ENCODE measurements around the gene EXD1.

DNA sequence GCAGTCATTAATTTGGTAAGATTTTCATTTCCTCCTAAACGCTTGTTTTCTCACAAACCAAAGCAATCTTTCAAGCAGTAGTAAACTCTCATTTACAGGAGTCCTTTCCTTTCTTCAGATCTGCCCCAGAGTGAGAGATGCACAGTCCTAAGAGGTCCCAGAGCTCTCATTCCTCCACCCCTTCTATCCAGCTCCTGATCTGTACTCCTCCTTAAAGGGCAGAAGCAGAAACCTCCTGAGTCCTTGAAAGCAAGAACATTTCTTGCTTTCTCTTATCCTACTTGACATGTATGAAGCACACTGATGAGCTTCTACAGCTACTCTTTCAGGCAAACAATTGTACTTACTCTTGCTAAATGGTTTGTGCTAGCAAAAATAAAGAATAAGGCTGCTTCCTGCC, 11.7 kb downstream of the EXD1 start:
- TF ChIP-seq POLR2A (IDR thresholded peaks at IDR 0.05) = no peak
- TF ChIP-seq, protein P1, sequence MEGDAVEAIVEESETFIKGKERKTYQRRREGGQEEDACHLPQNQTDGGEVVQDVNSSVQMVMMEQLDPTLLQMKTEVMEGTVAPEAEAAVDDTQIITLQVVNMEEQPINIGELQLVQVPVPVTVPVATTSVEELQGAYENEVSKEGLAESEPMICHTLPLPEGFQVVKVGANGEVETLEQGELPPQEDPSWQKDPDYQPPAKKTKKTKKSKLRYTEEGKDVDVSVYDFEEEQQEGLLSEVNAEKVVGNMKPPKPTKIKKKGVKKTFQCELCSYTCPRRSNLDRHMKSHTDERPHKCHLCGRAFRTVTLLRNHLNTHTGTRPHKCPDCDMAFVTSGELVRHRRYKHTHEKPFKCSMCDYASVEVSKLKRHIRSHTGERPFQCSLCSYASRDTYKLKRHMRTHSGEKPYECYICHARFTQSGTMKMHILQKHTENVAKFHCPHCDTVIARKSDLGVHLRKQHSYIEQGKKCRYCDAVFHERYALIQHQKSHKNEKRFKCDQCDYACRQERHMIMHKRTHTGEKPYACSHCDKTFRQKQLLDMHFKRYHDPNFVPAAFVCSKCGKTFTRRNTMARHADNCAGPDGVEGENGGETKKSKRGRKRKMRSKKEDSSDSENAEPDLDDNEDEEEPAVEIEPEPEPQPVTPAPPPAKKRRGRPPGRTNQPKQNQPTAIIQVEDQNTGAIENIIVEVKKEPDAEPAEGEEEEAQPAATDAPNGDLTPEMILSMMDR (IDR thresholded peaks at IDR 0.05) = no peak
- TF ChIP-seq POLR2AphosphoS5 (IDR thresholded peaks at IDR 0.05) = no peak
